ENCODE measurements around the gene CDON. TPM values are rescaled to one million over a fixed set of nuclear protein-coding genes. Genes with fewer than 3 reads are reported as not detected.

CDON gene
- total and polyA plus RNA-seq, 2 donors (not counting 1 experiment from before 2014, with no cell fraction given): 0.01 TPM; not detected in 1

- Histone ChIP-seq H2AFZ (ENCODE audit: insufficient read depth, low read depth, low read length, poor library complexity, severe bottlenecking) (no peak overlapping the region), H3K4me3 (ENCODE audit: control extremely low read depth in 1 of 5, extremely low read depth in 1 of 5, insufficient read depth in 1 of 5, low read depth in 2 of 5, low read length in 4 of 5) (no peak overlapping the region), H3K4me2 (replicated peaks; ENCODE audit: low read depth, low read length, poor library complexity, severe bottlenecking) (no peak overlapping the region), H3K9me3 (ENCODE audit: control extremely low read depth in 1 of 3, control insufficient read depth in 2 of 3, insufficient read depth in 1 of 3, low read length in 2 of 3) (no peaks in the 10 kb centered on the region), H3K4me1 (ENCODE audit: control insufficient read depth in 2 of 2, insufficient read depth in 2 of 2, low read length in 2 of 2) (no peaks in the 10 kb centered on the region), H3K27ac (ENCODE audit: low read length in 2 of 2) (no peak overlapping the region), H3K79me2 (ENCODE audit: control insufficient read depth, insufficient read depth, low read length) (no peaks in the 10 kb centered on the region), H3K36me3 (replicated peaks in 1 of 2; ENCODE audit: control extremely low read depth in 1 of 2, control insufficient read depth in 1 of 2, extremely low read depth in 1 of 2, insufficient read depth in 2 of 2, low read length in 1 of 2) (no peaks in the 10 kb centered on the region), H3K9ac (ENCODE audit: low read length) (no peak overlapping the region), H4K20me1 (ENCODE audit: control insufficient read depth, insufficient read depth, low read length, poor library complexity, severe bottlenecking) (no peaks in the 10 kb centered on the region), H3K27me3 (replicated peaks in 1 of 4; ENCODE audit: control extremely low read depth in 1 of 4, control insufficient read depth in 3 of 4, insufficient read depth in 4 of 4, low read length in 3 of 4) (peaks cover 0 to 4% (median 0%) of the 10 kb centered on the region in 4 experiments)
- POLR2A ChIA-PET: no interaction called here
- H3K9me3 Mint-ChIP-seq (ENCODE audit: insufficient read depth): no peaks in the 10 kb centered on the region
- peaks cover 7% of the 10 kb centered on the region for H3K27me3 Mint-ChIP-seq
- DNase-seq (no peak), ATAC-seq (ENCODE audit: low read depth) (no peak)
- H3K4me3 Mint-ChIP-seq: no peak overlapping the region
- TF ChIP-seq, protein P1, sequence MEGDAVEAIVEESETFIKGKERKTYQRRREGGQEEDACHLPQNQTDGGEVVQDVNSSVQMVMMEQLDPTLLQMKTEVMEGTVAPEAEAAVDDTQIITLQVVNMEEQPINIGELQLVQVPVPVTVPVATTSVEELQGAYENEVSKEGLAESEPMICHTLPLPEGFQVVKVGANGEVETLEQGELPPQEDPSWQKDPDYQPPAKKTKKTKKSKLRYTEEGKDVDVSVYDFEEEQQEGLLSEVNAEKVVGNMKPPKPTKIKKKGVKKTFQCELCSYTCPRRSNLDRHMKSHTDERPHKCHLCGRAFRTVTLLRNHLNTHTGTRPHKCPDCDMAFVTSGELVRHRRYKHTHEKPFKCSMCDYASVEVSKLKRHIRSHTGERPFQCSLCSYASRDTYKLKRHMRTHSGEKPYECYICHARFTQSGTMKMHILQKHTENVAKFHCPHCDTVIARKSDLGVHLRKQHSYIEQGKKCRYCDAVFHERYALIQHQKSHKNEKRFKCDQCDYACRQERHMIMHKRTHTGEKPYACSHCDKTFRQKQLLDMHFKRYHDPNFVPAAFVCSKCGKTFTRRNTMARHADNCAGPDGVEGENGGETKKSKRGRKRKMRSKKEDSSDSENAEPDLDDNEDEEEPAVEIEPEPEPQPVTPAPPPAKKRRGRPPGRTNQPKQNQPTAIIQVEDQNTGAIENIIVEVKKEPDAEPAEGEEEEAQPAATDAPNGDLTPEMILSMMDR (IDR thresholded peaks at IDR 0.05): no peak
- intact Hi-C loops (cut with micrococcal nuclease): no loop called here
- no peak overlapping the region for H3K27ac Mint-ChIP-seq
- WGBS (ENCODE audit: insufficient coverage): 90% methylated on average over 21 of the region's 24 CpGs
- CTCF ChIA-PET: no interaction called here
- H3K4me1 Mint-ChIP-seq: no peaks in the 10 kb centered on the region
Observed at GRCh38 chr11:125947419-125948277, 115.0 kb downstream of the CDON start.

- Mint-ChIP-seq H3K27me3 (peaks cover 7% of the 10 kb centered on the region), H3K4me3 (no peak overlapping the region), H3K27ac (no peak overlapping the region), H3K9me3 (ENCODE audit: insufficient read depth) (no peaks in the 10 kb centered on the region), H3K4me1 (no peaks in the 10 kb centered on the region)
- no peak for ATAC-seq (ENCODE audit: low read depth)
- Histone ChIP-seq H3K36me3 (replicated peaks in 1 of 2; ENCODE audit: control extremely low read depth in 1 of 2, control insufficient read depth in 1 of 2, extremely low read depth in 1 of 2, insufficient read depth in 2 of 2, low read length in 1 of 2) (no peaks in the 10 kb centered on the region), H2AFZ (ENCODE audit: insufficient read depth, low read depth, low read length, poor library complexity, severe bottlenecking) (no peak overlapping the region), H3K27me3 (replicated peaks in 1 of 4; ENCODE audit: control extremely low read depth in 1 of 4, control insufficient read depth in 3 of 4, insufficient read depth in 4 of 4, low read length in 3 of 4) (peaks cover 0 to 4% (median 0%) of the 10 kb centered on the region in 4 experiments), H4K20me1 (ENCODE audit: control insufficient read depth, insufficient read depth, low read length, poor library complexity, severe bottlenecking) (no peaks in the 10 kb centered on the region), H3K4me2 (replicated peaks; ENCODE audit: low read depth, low read length, poor library complexity, severe bottlenecking) (no peak overlapping the region), H3K9me3 (ENCODE audit: control extremely low read depth in 1 of 3, control insufficient read depth in 2 of 3, insufficient read depth in 1 of 3, low read length in 2 of 3) (no peaks in the 10 kb centered on the region), H3K4me3 (ENCODE audit: control extremely low read depth in 1 of 5, extremely low read depth in 1 of 5, insufficient read depth in 1 of 5, low read depth in 2 of 5, low read length in 4 of 5) (no peak overlapping the region), H3K9ac (ENCODE audit: low read length) (no peak overlapping the region), H3K79me2 (ENCODE audit: control insufficient read depth, insufficient read depth, low read length) (no peaks in the 10 kb centered on the region), H3K27ac (ENCODE audit: low read length in 2 of 2) (no peak overlapping the region), H3K4me1 (ENCODE audit: control insufficient read depth in 2 of 2, insufficient read depth in 2 of 2, low read length in 2 of 2) (no peaks in the 10 kb centered on the region)
- TF ChIP-seq EZH2 (IDR thresholded peaks at IDR 0.05; ENCODE audit: borderline replicate concordance, insufficient read depth, low read depth, low read length, poor library complexity, severe bottlenecking): no peak
- TF ChIP-seq, protein P1 (IDR thresholded peaks at IDR 0.05): no peak
- WGBS (ENCODE audit: insufficient coverage): 94% methylated on average over 10 of the region's 14 CpGs
- intact Hi-C loops (cut with micrococcal nuclease): no loop called here
- ChIA-PET CTCF (no interaction called here), POLR2A (no interaction called here)
- no peak for DNase-seq
Observed at GRCh38 chr11:125946712-125947418, 115.8 kb downstream of the CDON start.
